NCI-H345 (cell line): ENCODE data around the gene CLPSL2.
"Not testable (repeated sequence)": the region's sequence is repeated elsewhere in the genome, so short reads cannot be mapped to it uniquely, and the experiment has no call there.

Experiments used
- DNase-seq: peaks from one replicate; lab custom pipeline; 2025; lab: John Stamatoyannopoulos, UW

Gene CLPSL2

GRCh38 chr6:35776364-35777215 lies at the start of gene CLPSL2:
Gene CLPSL2 (plus strand): TSS chr6:35776598. CDS start chr6:35776619, 21 bp downstream.
- DNase-seq, result peak; percentile 32

- peak; percentile 62 for DNase-seq
Measured at GRCh38 chr6:35727231-35727934, 49.0 kb upstream of the CLPSL2 start.

GRCh38 chr6:35727935-35728682 lies 48.3 kb upstream of the CLPSL2 start:
- peak; percentile 72 for DNase-seq

GRCh38 chr6:35728683-35729678 lies 47.4 kb upstream of the CLPSL2 start:
- peak; percentile 19 for DNase-seq

- DNase-seq, result no peak
Measured at GRCh38 chr6:35729722-35730121, 46.7 kb upstream of the CLPSL2 start.

- no peak for DNase-seq
Measured at GRCh38 chr6:35730745-35731413, 45.5 kb upstream of the CLPSL2 start.

GRCh38 chr6:35731414-35731735 lies 45.0 kb upstream of the CLPSL2 start:
- DNase-seq, result peak; percentile 79

GRCh38 chr6:35731736-35732532 lies 44.5 kb upstream of the CLPSL2 start:
- peak; percentile 70 for DNase-seq

GRCh38 chr6:35733633-35734032 lies 42.8 kb upstream of the CLPSL2 start:
- DNase-seq, result peak; percentile 5

GRCh38 chr6:35734319-35734718 lies 42.1 kb upstream of the CLPSL2 start:
- DNase-seq, result not testable (repeated sequence)

- no peak for DNase-seq
Measured at GRCh38 chr6:35735452-35735851, 40.9 kb upstream of the CLPSL2 start.

- peak; percentile 67 for DNase-seq
Measured at GRCh38 chr6:35736253-35736894, 40.0 kb upstream of the CLPSL2 start.

- DNase-seq, result no peak
Measured at GRCh38 chr6:35736982-35737412, 39.4 kb upstream of the CLPSL2 start, which contains the start of gene ARMC12. Gene ARMC12 (plus strand): TSS chr6:35737032. CDS start chr6:35737109, 77 bp downstream.

GRCh38 chr6:35737413-35738211 lies 38.8 kb upstream of the CLPSL2 start:
- DNase-seq, result peak; percentile 50

- no peak for DNase-seq
Measured at GRCh38 chr6:35739645-35740524, 36.5 kb upstream of the CLPSL2 start.

GRCh38 chr6:35742842-35743241 lies 33.6 kb upstream of the CLPSL2 start:
- DNase-seq, result no peak

- no peak for DNase-seq
Measured at GRCh38 chr6:35745509-35745908, 30.9 kb upstream of the CLPSL2 start.
